Activated CD8-positive, alpha-beta T cell treated with anti-CD3 and anti-CD28 coated beads for 36 hours (primary cell): ENCODE measurements around the gene SELENOT. TPM values are rescaled to one million over a fixed set of nuclear protein-coding genes. Genes with fewer than 3 reads are reported as not detected.

ENCODE experiments used
- ATAC-seq: fragments of 200-7000 bp; cut with Tn5 transposase; one replicate; pipeline ENCODE4 v1.10.0; 2021; ENCODE audit warnings: mild to moderate bottlenecking, moderate library complexity
- CTCF ChIA-PET: fragments of 350-600 bp; sonication (Branson Sonifier 250); formaldehyde crosslinking; loops from one replicate; lab custom pipeline; 2021; ENCODE audit warnings: antibody characterized with exemption; lab: Charles Lee
- POLR2A ChIA-PET: fragments of 350-600 bp; sonication (Branson Sonifier 250); formaldehyde crosslinking; loops from one replicate; lab custom pipeline; 2021; ENCODE audit warnings: antibody characterized with exemption; lab: Charles Lee
- DNase-seq: peaks from one replicate; pipeline ENCODE4 v3.0.0-alpha.2; 2020
- H3K27ac Mint-ChIP-seq: one replicate; pipeline ENCODE4 v1.8.0; 2021; ENCODE audit warnings: mild to moderate bottlenecking, mixed read lengths
- H3K27me3 Mint-ChIP-seq: one replicate; pipeline ENCODE4 v1.8.0; 2021; ENCODE audit warnings: mixed read lengths
- H3K36me3 Mint-ChIP-seq: one replicate; pipeline ENCODE4 v1.8.0; 2021; ENCODE audit warnings: low read depth, mixed read lengths
- H3K4me1 Mint-ChIP-seq: one replicate; pipeline ENCODE4 v1.8.0; 2021; ENCODE audit warnings: low read depth, mixed read lengths
- H3K4me3 Mint-ChIP-seq: one replicate; pipeline ENCODE4 v1.8.0; 2021; ENCODE audit warnings: mild to moderate bottlenecking, moderate library complexity, mixed read lengths
- H3K9me3 Mint-ChIP-seq: one replicate; pipeline ENCODE4 v1.8.0; 2021; ENCODE audit warnings: mixed read lengths
- intact Hi-C: fragments of 100-400 bp; cut with micrococcal nuclease; formaldehyde crosslinking; loops from one replicate; pipeline ENCODE4 v1.10.0; 2022
- total RNA-seq, 2 experiments: library from RNA; stranded (reverse); gene quantifications; one replicate each; pipeline ENCODE4 v1.2.3, GENCODE V29; 2021
- TF ChIP-seq, protein P1 (sequence below): fragments of 200-600 bp; IDR thresholded peaks from one replicate; pipeline ENCODE4 v1.8.0; 2022; ENCODE audit warnings: antibody characterized with exemption, mild to moderate bottlenecking

The SELENOT gene
- total RNA-seq, 2 experiments from 2014 or later = 77.6 to 89.8 TPM

DNA sequence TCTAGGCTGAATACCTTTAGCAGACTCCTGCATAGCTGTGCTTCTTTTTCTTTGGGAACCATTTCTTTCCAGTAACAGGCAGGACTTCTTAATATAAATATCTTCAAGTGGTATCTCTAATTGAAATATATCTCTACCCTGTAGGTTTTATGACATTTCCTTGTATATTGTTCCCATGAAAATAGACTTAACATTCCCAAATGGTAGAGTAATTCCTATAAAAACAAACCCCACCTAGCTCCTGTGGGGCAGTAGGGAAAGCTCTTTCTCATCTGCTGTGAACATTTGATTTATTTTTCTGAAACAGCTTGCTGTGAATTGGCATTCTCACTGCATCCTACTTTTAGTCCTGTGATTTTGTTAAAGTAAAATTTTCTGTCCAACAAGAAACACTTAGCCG, 20.8 kb downstream of the SELENOT start:
- Mint-ChIP-seq H3K27me3 (no peaks in the 10 kb centered on the region), H3K27ac (peak overlapping the region; percentile 56)
- CTCF ChIA-PET = interaction anchor here (0.8 kb wide), 1 partner anchor 11 kb away, joined by 3 read pairs; no protein-coding TSS in a partner anchor

DNA sequence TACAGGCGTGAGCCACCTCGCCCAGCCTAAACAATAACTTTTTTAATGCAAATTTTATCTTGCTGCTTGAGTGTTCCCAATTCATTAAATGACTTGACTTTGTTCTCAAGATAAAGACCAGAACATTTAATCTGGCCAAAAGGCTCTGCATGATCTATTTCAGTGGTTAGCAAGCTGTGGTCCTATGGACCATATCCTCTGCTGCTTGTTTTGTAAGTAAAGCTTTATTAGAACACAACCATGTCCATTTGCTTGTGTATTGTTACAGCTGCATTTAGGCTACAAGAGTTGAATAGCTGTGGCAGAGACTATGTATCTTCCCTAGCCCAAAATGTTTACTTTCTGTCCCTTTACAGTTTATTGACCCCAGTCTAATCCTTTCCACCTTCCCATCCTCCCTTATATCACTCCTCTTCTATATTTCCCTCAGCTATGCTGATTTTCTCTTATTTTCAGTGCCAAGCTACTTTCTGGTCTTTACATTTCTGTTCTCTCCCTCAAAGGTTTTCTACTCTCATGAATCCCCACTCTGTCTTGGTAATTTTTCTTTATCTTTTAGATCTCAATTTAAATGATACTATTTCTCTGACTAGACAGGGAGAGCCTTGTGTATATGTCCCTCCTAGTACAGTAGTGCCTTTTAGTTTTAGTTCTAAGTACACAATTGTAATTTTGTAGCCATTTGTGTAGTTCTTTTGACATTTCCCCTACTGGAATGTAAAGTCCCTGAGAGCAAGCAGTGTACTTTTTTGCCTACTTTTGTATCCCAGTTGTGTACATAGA, 23.2 kb downstream of the SELENOT start:
- H3K4me1 Mint-ChIP-seq = peaks cover 13% of the 10 kb centered on the region
- POLR2A ChIA-PET = interaction anchor here (0.6 kb wide), 1 partner anchor 1571 kb away, joined by 3 read pairs; no protein-coding TSS in a partner anchor

More for the DNA sequence above, 20.8 kb downstream of the SELENOT start:
- intact Hi-C loops = no loop called here
- POLR2A ChIA-PET = no interaction called here
- H3K9me3 Mint-ChIP-seq = no peaks in the 10 kb centered on the region
- peaks cover 30% of the 10 kb centered on the region for H3K4me1 Mint-ChIP-seq
- DNase-seq (no peak), ATAC-seq (no peak)
- H3K36me3 Mint-ChIP-seq = peaks cover 44% of the 10 kb centered on the region
- H3K4me3 Mint-ChIP-seq = no peak overlapping the region
- TF ChIP-seq, protein P1, sequence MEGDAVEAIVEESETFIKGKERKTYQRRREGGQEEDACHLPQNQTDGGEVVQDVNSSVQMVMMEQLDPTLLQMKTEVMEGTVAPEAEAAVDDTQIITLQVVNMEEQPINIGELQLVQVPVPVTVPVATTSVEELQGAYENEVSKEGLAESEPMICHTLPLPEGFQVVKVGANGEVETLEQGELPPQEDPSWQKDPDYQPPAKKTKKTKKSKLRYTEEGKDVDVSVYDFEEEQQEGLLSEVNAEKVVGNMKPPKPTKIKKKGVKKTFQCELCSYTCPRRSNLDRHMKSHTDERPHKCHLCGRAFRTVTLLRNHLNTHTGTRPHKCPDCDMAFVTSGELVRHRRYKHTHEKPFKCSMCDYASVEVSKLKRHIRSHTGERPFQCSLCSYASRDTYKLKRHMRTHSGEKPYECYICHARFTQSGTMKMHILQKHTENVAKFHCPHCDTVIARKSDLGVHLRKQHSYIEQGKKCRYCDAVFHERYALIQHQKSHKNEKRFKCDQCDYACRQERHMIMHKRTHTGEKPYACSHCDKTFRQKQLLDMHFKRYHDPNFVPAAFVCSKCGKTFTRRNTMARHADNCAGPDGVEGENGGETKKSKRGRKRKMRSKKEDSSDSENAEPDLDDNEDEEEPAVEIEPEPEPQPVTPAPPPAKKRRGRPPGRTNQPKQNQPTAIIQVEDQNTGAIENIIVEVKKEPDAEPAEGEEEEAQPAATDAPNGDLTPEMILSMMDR = no peak

DNA sequence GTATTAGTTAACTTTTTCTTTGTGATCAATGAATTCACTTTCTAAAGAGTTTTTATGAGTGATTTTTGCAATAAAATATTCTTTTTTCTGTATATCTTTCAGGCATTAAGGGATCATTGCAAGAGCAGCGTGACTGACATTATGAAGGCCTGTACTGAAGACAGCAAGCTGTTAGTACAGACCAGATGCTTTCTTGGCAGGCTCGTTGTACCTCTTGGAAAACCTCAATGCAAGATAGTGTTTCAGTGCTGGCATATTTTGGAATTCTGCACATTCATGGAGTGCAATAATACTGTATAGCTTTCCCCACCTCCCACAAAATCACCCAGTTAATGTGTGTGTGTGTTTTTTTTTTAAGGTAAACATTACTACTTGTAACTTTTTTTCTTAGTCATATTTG, 24.4 kb downstream of the SELENOT start:
- TF ChIP-seq, protein P1 = no peak
- CTCF ChIA-PET = no interaction called here
- Mint-ChIP-seq H3K27ac (no peak overlapping the region), H3K4me1 (peaks cover 5% of the 10 kb centered on the region), H3K4me3 (no peak overlapping the region), H3K9me3 (no peaks in the 10 kb centered on the region), H3K27me3 (no peaks in the 10 kb centered on the region), H3K36me3 (peaks cover 44% of the 10 kb centered on the region)
- DNase-seq = no peak
- POLR2A ChIA-PET = no interaction called here
- ATAC-seq = no peak
- intact Hi-C loops = no loop called here

More for the DNA sequence above, 23.2 kb downstream of the SELENOT start:
- TF ChIP-seq, protein P1 = no peak
- intact Hi-C loops = no loop called here
- Mint-ChIP-seq H3K27me3 (no peaks in the 10 kb centered on the region), H3K27ac (peak overlapping the region; percentile 21), H3K36me3 (peaks cover 42% of the 10 kb centered on the region), H3K4me3 (no peak overlapping the region), H3K9me3 (no peaks in the 10 kb centered on the region)
- CTCF ChIA-PET = no interaction called here
- no peak for DNase-seq
- ATAC-seq = no peak

DNA sequence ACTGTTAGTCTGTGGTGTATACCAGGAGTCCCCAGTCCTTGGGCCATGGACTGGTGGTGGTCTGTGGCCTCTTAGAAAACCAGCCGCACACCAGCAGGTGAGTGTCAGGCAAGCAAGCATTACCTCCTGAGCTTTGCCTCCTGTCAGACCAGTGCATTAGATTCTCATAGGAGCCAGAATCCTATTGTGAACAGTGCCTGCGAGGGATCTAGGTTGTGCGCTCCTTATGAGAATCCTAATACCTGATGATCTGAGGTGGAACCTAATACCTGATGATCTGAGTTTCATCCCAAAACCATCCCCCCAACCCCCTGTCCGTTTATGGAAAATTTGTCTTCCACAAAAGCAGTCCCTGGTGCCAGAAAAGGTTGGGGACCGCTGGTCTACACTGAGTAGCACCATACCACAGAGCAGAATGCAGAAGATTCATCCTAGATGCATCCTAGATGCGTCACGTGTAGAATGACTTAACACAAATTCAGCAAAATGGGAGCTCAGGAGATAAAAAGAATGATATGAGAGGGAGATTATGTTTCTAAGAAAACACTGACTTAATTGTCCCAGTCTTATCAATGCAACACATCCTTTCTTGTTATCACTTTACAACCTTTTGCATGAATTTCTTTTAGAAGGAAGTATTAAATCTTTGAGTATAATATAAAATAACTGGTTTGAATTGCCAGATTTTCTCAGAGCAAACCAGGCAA, 28.5 kb downstream of the SELENOT start:
- Mint-ChIP-seq H3K27ac (no peak overlapping the region), H3K4me1 (peaks cover 28% of the 10 kb centered on the region), H3K9me3 (no peaks in the 10 kb centered on the region), H3K36me3 (peaks cover 27% of the 10 kb centered on the region), H3K27me3 (no peaks in the 10 kb centered on the region), H3K4me3 (no peak overlapping the region)
- TF ChIP-seq, protein P1 = no peak
- ATAC-seq = no peak
- ChIA-PET POLR2A (interaction anchor here (0.9 to 2.4 kb wide), 2 partner anchors 19 to 29 kb away, joined by 3 to 7 read pairs; partner anchors contain the start of gene SELENOT), CTCF (no interaction called here)
- intact Hi-C loops = no loop called here
- no peak for DNase-seq

DNA sequence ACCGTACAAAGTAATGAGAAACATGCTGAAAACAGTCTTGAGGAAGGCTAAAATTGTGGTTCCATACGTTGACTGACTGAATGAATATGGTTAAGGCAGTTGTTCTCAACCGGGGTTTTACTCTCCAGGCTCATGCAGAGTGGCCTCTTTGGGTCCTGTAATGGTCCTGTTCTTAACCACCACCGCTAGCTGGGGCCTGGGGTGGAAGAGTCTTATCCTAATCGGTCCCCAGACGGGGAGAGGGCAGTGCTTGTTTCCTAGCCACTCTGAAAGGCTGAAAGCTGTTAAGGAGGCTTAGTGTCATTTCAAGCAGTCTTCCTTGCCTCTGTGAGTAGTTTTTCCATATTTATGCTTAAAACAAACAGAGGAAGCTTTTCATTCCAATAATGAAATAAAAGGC, 32.0 kb downstream of the SELENOT start:
- H3K4me3 Mint-ChIP-seq = no peak overlapping the region
- intact Hi-C loops = no loop called here

More for the DNA sequence above, 32.0 kb downstream of the SELENOT start:
- Mint-ChIP-seq H3K4me1 (peaks cover 31% of the 10 kb centered on the region), H3K9me3 (no peaks in the 10 kb centered on the region), H3K27ac (peak overlapping the region; percentile 80), H3K36me3 (peaks cover 9% of the 10 kb centered on the region), H3K27me3 (no peaks in the 10 kb centered on the region)
- DNase-seq (no peak), ATAC-seq (no peak)
- ChIA-PET POLR2A (no interaction called here), CTCF (interaction anchor here (1.0 to 1.2 kb wide), 3 partner anchors 11 to 230 kb away, joined by 3 read pairs; no protein-coding TSS in a partner anchor)
- TF ChIP-seq, protein P1 = no peak
